ENCODE measurements around the gene C7orf57. TPM values are rescaled to one million over a fixed set of nuclear protein-coding genes. Genes with fewer than 3 reads are reported as not detected.

Gene C7orf57
- total RNA-seq, 4 donors from 2014 or later: 0.57 to 2.3 (median 1.0) TPM

GRCh38 chr7:48004638-48005037 is 30.7 kb upstream of the C7orf57 start:
- H3K27ac ChIP-seq: no peak overlapping the region
- no peaks in the 10 kb centered on the region for H3K9me3 ChIP-seq
- DNase-seq: no peak
- intact Hi-C loops (cut with DNase I): no loop called here
- peaks cover 0 to 21% (median 0%) of the 10 kb centered on the region in 4 donors for H3K27me3 ChIP-seq
- H3K4me3 ChIP-seq: no peak overlapping the region
- H3K4me1 ChIP-seq: no peaks in the 10 kb centered on the region
- TF ChIP-seq POLR2A (IDR thresholded peaks at IDR 0.05) (no peak), CTCF (IDR thresholded peaks at IDR 0.05) (no peak)
- WGBS, 2 donors: 19 to 42% methylated on average over 5 of the region's 5 CpGs
- no peaks in the 10 kb centered on the region for H3K36me3 ChIP-seq

GRCh38 chr7:48006866-48007265 is 28.5 kb upstream of the C7orf57 start:
- Histone ChIP-seq H3K4me3 (no peak overlapping the region), H3K36me3 (no peaks in the 10 kb centered on the region), H3K27me3 (peaks cover 0 to 21% (median 0%) of the 10 kb centered on the region in 4 donors), H3K27ac (no peak overlapping the region), H3K9me3 (no peaks in the 10 kb centered on the region), H3K4me1 (no peaks in the 10 kb centered on the region)
- 61 to 65% methylated on average over 5 to 6 of the region's 6 CpGs for WGBS, 2 donors
- DNase-seq: no peak
- intact Hi-C loops (cut with DNase I): no loop called here
- TF ChIP-seq CTCF (IDR thresholded peaks at IDR 0.05) (no peak), POLR2A (IDR thresholded peaks at IDR 0.05) (no peak)

DNA sequence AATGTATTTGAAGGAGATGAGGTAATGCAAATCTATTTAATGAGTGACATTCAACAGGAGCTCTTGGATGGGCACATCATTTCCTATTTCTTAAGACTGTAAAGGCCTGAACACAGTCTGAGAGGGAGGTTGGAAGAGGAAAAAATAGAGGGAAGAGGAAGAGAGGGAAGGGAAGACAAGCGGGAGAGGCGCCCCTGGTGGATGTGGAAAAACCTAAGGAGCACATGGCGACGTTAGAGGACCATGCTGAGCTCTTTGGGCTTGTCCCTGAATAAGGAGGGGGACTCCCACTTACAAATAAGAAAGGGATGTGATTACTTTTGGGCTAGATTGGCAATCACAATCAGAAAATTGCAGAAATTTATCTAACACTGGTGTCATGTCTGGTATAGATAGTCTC is 26.1 kb upstream of the C7orf57 start:
- no peak overlapping the region for H3K27ac ChIP-seq

DNA sequence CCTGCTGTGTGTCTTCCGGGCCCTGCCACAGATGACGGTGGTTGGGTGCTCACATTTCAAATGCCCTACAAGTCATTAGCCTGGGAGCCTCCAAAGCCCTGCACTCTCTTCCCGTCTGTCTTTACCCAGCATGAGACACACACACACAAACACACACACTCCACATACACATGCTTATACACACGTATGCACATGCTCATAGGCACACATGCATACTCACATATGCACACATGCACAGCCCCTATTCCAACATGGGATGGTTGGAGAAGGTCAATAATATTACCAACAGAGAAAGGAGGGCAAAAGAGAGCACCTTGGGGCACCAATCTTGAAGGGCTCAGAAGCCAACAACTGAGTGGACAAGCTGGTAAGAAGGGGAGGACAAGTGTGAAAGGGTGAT is 25.4 kb upstream of the C7orf57 start:
- H3K9me3 ChIP-seq: no peaks in the 10 kb centered on the region
- no peak overlapping the region for H3K4me3 ChIP-seq
- no peaks in the 10 kb centered on the region for H3K4me1 ChIP-seq
- TF ChIP-seq POLR2A (IDR thresholded peaks at IDR 0.05) (no peak), CTCF (IDR thresholded peaks at IDR 0.05) (no peak)
- intact Hi-C loops (cut with DNase I): no loop called here
- DNase-seq: no peak
- 89 to 91% methylated on average over 4 of the region's 4 CpGs for WGBS, 2 donors
- H3K27me3 ChIP-seq: peaks cover 0 to 12% (median 0%) of the 10 kb centered on the region in 4 donors
- no peak overlapping the region for H3K27ac ChIP-seq
- no peaks in the 10 kb centered on the region for H3K36me3 ChIP-seq

More for the DNA sequence above, 26.1 kb upstream of the C7orf57 start:
- Histone ChIP-seq H3K27me3 (peaks cover 0 to 17% (median 0%) of the 10 kb centered on the region in 4 donors), H3K4me1 (no peaks in the 10 kb centered on the region), H3K4me3 (no peak overlapping the region), H3K36me3 (no peaks in the 10 kb centered on the region), H3K9me3 (no peaks in the 10 kb centered on the region)
- no peak for DNase-seq
- WGBS, 2 donors: 79 to 89% methylated on average over 4 of the region's 4 CpGs
- no peak for TF ChIP-seq CTCF (IDR thresholded peaks at IDR 0.05)
- TF ChIP-seq POLR2A (IDR thresholded peaks at IDR 0.05): no peak
- intact Hi-C loops (cut with DNase I): no loop called here

- no peak for DNase-seq
- Histone ChIP-seq H3K4me1 (no peaks in the 10 kb centered on the region), H3K4me3 (no peak overlapping the region), H3K36me3 (no peaks in the 10 kb centered on the region), H3K27me3 (peaks cover 0 to 12% (median 0%) of the 10 kb centered on the region in 4 donors), H3K27ac (no peak overlapping the region), H3K9me3 (no peaks in the 10 kb centered on the region)
- intact Hi-C loops (cut with DNase I): no loop called here
- no peak for TF ChIP-seq CTCF (IDR thresholded peaks at IDR 0.05)
- no peak for TF ChIP-seq POLR2A (IDR thresholded peaks at IDR 0.05)
- 66 to 71% methylated on average over 2 of the region's 2 CpGs for WGBS, 2 donors
Observed at GRCh38 chr7:48011323-48011722, 24.0 kb upstream of the C7orf57 start.
